Fibroblast of skin of right biceps (primary cell): Measurements from ENCODE around the gene SPDEF.
A peak's percentile ranks its signal among the peaks of the same experiment; 100 is the strongest.

ENCODE experiments used
- DNase-seq: peaks from one replicate; pipeline ENCODE4 v3.0.0-alpha.2; 2013

The SPDEF gene

DNA sequence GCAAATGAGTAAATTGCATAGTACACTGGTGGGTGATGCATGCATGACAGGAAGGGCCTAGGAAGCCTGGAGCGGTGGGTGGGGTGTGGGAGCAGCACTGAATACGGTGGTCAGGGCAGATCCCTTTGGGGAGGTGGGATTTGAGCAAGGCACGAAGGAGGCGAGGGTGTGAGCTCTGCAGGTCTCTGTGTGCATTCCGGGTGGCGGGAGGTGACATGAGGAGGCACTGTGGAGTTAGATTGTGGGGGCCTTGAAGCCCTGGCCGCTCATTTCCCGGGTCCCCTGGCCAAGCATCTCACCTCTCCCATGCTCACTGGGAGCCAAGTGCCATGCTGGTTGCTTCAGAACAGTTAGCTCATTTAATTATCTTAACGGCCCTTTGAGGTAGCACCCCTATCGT is 6.2 kb upstream of the SPDEF start:
- DNase-seq: no peak

DNA sequence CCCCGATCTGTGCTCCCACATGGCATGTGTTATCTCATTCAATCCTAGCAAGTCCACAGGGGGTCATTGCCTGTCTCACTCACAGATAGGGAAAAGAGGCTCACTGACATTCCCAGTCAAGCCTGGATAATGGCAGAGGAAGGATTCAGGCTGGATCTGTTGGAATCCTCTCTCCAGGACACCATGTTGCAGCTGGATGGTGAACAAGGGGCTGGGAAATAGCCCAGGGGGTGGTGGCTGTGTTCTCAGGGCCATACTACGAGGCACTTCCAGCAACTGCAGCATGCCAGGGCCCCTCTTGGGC is 5.0 kb upstream of the SPDEF start:
- DNase-seq: no peak

DNA sequence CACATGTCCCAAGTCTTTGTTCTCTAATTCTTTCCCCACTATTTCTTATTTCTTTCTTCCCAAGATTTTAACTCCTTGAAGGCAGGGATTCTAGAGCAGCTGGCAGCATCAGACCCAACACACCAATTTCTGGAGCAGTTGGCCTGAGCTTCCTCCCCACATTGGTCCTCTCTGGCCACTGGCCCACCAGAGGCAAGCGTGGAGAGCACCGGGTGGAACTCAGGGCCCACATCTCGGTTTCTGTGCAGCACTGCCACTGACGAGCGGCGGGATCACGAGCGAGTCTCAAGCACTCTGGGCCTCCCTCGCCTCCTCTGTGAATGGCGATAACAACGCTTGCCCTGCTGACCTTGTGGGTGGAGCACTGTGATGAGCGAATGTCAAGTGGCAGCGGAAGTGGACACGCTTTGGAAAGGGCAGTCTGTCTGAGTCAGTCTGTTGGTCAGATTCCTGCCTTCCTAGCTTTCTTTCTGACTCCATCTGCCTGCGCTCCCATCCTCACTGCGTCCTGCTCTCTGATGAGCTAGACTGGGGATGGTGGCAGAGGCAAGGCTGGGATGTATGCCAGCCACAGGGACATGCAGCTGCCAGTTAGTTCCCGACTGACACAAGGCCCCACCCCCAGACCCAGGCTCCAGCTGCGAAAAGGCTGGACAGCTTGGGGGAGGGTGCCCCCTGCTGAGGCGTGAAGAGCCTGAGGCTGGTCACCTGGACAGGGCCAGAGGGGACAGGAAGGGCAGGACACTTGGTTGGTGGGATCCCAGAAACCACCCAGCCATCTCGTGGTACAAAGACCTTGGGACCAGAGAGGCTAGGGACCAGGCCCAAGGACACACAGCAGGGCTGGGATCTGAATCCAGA is 4.5 kb upstream of the SPDEF start:
- peak; percentile 8 for DNase-seq

DNA sequence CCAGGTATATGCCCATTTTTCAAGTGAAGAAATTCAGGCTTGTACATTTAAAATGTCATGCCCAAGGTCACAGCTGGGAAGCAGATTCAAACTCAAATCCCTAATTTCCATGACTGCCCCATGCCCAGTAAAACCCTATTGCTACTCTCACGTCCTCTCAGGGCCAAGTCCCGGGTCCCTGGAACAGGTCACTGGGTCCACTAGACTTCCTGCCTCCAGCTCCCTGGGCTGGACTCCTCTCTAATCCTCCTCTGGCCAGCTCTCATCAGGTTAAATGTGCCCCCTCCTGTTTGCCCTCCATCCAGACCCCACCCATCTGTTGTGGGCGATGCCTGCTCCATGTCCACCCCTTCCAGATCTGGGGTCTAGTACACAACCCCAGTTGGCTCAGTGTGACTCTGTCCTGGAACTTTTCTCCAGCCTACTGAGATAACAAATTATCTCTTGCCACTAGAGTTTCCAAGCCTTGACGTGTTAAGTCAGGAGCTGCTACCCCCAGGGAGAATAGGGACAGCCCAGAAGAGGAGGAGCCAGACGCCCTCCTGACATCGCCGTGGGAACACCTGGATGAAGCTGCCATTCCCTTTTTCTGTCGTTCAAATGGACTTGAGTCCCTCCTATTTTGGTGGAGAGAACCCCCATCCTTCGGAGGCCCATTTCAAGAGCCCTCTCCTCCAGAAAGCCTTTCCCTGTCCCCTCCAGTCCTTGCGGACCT is 3.7 kb upstream of the SPDEF start:
- DNase-seq: no peak

DNA sequence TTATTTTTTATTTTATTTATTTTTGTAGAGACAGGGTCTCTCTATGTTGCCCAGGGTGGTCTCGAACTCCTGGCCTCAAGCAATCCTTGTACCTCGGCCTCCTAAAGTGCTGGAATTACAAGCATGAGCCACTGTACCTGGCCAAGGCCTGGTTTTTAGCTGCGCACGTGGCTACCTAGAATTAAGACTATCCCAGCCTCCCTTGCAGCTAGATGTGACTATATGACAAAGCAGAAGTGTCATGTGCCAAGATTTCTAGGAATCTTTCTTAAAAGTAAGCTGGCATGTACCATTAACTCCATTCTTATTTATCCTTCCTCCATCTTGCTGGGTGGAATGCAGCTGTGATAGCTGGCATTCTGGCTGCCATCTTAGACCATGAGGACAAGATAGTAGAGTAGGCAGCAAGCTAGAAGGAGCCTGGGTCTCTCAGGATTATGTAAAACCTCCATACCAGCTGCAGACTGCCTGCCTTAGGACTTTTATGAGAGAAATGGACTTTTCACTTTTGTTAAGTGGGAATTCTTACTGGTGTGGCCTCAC is 2.1 kb upstream of the SPDEF start:
- DNase-seq: no peak

DNA sequence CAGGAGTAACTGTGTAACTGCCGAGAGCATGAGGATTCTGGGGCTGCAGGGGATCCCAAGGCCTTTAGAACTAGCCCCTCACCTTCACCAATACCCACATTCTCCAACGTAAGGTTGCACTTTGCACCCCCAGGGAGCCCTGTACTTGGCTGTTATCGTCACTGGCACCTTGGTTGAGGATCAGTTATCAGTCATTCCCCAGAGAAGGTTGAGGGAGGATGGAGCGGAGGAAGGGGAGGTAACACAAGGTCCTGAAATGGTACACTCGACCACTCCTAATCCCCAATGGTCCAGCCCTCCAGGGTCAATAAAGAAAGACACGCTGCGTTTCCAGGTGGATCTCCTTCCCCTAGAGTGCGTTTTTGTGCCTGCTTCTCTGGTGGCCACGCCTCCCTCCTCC is 1.1 kb upstream of the SPDEF start:
- no peak for DNase-seq

DNA sequence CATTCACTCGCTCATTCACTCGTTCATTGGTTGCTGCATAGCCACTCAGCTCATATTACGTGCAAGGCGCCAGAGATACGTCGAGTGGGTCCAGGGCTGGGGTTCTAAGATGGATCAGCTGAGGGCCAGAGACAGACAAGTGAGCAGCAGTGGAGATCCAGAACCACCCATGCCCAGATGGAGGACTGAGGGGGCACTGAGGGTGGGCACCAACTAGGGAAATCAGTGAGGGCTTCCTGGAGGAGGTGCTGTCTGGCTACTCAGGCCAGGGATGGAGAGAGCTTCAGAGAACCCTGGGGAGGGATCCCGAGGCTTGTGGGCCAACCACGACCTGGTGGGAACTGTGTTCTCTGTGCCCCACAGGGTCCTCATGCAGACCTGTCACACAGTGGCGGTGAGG is 364 bp upstream of the SPDEF start:
- DNase-seq: no peak

DNA sequence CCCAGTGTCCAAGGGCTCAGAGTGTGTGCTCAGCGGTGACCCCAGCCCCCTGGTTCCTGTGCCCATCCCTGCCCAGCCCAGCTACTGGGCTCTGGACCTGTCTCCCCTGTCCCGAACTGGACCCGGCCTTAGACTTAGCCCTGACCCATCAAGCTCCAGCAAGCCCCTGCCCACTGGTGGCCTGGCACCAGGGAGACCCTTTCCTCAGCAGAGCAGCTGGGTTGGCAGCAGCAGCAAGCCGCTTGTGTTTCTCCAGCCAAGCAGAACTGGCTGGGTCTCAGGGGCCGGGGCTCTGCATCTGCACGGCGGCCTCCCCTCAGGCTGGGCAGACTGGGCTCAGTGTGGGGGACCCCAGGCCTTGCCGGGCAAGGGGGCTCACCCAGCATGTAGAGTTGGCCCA is 801 bp downstream of the SPDEF start:
- DNase-seq: no peak

DNA sequence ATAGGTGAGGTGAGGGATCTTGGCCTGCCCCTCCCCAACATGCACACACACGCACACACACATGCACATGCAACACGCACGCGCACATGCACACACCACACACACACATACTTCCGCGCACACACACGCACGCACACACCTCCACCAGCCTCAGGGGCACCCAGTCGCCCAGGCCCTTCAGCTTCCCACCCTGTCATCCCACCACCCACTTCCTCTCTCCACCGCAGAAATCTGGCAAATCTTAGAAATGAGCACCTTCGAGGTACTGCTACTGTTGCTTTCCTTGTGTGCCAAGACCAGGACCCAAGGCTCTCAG is 1.2 kb downstream of the SPDEF start:
- DNase-seq: no peak

DNA sequence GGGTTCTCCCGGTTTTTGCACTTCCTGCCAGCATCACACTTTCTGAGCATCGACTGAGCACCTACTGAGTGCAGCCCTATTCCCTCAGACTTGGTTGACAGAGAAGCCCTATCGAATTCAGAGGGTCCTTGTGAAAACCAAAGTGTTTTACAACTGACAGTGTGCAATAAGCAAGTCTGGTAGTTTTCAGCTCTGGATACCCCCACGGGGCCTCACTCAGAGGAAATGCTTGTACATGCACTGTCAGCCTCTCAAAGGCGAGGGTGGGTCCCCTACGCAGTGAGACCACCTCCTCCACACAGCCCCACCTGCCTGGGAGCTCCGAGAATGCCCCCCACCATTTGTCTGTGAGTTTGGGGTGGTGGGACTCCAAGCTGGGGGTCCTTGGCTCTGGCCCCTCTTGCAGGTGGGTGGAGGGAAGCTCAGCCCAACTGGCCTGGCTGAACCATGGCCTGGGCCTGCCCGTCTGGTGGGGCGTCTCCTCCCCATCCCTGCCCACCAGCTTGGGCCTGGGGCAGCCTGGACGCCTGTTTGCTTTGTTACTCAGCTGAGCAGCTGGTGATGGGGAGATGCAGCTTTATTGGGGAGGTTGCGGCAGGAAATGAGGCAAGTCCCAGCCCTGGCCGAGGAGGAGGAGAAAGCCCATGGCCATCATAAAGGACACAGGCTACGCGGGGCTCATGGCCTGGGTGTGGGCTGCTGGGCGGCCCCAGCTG is 1.7 kb downstream of the SPDEF start:
- DNase-seq: no peak

DNA sequence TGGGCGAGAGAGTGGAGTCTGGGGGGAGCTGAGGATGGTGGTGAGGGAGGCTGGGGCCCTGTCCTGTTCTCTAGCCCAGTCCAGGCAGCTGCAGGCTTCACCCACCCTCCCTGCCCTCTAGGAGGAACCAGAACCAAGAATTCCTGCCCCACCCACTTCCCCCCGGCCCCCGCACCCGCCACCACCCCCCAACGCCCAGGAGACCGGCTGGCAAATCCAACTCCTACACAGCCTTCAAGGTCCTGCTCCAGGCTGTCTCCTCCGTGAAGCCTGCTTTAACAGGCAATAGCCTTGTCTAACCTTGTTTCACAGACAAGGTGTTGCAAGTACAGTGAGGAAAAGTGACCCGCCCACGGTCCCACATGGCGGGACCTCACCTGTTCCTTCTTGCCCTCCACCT is 2.4 kb downstream of the SPDEF start:
- no peak for DNase-seq

DNA sequence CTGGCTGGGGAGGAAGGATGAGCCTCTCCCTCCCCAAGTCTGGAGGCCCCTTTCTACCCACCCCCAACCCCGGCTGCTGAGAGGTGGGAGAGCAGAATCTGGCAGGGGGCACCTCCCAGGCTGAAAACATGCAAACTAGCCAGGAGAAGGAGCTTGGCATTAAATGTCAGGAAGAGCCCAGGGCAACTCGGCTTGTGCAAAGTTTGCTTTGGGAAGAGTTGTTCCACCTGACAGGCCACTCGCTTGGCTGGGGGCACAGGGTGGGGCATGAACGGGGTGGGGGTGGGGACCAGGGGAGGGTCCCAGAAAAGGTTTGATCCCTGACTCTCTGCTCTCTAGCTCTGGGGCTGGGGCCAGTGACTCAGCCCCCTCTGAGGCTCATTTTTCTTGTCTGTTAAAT is 3.0 kb downstream of the SPDEF start:
- no peak for DNase-seq

DNA sequence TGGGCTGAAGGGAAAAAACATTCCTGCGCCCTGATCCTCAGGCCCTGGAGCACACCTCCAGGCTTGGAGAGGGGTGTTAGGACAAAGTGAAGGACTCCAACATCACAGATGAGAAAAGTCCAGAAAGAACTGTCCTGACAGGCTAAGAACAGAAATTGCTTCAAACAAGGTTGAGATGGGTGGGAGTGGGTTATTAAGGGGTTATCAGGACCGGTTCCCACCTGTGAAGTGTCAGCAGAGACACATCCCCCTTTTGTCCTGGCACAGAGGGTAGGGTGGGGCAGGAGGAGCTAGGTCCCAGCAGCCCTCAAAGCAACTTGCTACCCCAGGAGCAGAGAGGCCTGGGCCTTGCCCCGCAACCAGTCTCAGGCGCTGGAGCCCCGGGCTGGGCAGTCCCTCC is 3.5 kb downstream of the SPDEF start:
- no peak for DNase-seq

DNA sequence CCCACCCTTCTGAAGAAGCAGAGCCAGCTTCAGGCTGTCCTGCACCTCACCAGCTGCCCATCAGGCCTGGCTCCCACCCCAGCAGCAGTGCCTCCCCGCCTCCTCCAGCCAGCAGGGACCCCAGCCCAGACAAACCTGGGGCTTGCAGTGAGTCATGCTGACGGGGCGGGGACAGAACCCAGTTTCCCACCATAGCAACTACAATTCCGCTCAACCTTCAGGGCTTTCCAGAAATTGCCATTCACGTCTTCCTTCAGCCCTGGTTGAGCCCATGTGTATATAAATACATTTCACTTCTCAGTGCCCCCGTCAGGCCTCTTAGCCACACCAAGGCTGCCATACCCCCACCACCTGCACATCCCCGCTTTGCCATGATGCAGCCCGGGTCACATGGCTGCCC is 4.4 kb downstream of the SPDEF start:
- DNase-seq: no peak

DNA sequence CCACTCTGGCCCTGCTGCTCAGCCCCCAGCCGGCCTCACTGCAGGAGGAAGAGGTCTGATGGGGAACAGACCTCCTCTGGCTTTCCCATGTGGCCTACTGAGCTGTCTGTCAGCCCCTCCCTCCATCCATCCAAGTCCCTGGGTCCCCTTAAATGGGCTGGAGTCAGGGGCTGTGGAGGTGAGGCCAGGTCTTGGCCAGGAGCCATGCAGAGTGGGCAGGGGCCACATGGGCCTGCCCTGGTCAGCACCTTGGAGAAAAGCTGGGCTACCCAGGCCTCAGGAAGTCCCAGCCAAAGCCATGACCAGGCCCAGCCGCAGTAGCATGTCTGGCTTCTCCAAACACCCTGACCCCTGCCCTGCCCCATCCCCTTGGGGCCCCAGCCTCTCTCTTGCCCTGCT is 6.3 kb downstream of the SPDEF start:
- DNase-seq: no peak

DNA sequence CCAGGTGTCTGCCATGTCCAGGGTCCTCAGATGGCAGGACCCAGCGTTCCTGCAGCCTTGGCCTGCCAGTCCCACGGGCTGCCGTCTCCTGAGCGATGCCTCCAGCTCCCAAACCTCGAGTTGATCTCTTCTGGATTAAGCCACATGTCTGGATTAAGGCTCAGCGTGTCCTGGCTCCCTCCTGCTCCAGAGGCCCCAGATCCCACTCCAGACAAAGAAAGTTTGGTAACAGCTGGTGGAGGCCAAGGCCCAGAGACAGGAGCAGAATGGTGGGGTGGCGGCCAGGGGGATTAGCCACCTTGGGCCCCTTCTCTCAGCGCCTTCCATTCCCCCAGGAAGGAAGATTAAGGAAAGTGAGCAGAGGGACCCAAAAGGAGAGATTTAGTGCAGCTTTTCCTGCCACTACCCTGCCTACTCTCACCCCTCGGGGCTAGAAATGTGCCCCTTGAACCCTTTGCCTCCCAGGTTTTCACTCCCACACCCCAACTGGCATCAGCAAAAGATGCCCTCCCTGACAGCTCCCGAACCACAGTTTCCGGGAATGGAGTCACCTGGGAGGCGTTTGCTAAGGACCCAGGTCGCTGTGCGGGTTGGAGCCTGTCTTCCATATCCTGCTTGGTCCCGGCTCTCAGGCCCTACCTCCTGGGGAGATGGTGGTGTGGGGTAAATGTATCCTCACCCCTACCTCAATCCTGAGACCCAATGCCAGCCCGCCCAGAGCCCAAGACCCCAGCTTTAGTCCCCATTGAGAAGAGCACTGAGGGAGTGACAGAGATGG is 6.9 kb downstream of the SPDEF start:
- DNase-seq: no peak

DNA sequence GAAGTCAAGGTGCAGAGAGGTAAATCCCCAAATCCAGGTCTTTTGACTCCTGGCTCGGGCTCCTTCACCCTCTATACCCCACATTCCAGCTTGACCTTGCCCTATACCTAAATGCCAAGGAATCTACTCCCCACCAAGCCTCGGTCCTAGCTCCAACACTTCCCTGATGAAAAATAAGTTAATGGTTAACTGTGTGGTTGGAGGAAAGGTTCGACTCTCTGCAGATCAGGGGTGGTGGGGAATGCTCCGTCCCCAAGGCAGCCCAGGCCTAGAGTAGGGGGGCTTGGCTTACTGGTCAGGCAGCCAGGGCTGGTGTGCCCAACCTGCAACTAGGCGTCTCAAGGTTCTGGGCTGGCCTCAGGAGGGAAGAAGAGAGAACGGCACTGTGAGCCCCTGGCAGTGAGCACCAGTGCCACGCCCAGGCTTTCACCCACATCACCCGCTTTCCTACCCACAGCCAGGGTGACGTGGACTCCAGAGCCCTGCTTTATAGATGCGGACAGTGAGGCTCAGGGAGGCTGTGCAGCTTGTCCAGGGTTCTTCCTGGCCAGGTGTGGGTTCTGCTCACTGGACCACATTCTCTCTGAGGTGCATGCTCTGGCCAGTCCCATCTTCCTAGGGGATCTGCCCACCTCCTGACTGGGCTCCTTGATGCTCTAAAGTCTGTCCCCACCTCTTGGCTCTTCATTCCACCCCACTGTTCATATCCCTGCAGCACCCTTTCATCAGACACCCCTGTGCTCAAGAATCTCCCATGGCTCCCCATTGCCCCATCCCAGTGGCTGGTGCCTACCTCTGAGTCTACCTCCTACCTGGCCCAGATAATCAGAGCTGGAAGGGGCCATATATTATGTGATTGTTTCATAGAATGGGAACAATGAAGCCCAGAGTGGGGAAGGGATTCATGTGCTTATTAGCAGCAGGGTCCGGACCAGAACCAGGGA is 8.2 kb downstream of the SPDEF start:
- no peak for DNase-seq

DNA sequence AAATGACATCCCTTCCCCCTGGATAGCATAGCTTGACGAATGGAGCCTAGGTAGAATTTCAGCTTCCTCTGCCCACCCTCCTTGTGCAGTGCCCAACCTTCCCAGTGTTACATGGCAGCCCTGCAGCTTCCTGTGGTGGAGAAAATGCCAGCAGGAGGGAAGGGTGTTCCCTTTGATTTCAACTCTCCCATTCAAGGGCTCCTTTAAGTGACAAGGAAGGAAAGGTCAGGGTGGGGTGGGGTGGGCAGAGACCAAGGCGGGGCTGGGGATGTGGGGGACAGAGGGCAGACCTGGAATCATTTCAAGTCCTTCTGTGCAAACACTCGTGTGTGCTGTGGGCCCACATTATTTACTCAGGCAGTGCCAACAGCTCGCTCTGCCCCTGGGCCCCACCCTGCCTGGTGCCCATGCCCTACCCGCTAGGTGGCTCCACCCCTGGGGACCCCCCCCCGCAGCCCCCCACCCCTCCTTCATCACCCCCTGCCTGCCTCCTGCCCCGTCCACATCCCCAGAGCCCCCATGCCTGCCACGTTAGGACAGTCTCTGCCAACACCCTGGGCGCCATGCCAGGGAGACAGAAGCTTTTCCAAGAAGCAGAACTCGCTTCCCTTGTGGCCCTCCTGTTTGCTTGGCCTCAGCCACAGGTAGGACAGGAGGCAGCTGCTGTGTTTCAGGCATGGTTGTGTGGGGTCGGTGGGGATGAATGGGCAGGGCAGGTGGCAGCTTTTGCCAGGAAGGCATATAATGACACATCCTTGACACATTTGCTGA is 9.4 kb downstream of the SPDEF start:
- DNase-seq: no peak

DNA sequence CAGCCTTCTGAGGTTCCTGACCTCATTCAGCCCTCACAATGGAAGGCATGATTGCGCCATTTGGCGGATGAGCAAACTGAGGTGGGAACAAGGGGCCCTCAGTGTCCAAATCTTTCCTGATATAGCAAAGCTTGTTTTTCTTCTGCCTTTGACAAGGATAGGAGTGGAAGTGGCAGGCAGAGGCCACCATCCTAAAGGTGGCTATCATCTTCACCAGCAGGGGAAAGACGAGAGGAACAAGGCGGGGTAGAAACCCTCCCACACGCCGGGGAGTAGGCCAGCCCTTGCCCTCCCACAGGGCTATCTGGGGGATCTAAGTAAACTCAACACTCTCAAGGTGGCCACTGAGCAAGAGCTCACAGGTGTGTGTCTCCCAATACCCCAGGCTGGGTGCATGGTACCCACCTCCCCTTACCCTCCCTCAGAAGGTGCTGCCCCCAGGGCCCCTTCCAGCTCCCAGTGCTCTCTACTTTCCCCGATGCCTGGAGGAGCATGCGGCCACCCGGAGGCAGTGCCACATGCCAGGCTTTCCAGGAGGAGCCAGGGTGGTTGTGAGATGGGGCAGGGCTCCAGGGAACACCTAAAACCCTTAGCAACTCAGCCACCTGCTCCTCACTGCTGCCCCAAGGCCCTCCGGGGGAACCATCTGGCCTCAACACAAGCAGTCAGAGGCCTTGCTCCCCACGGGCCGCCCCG is 11.2 kb downstream of the SPDEF start:
- DNase-seq: no peak

DNA sequence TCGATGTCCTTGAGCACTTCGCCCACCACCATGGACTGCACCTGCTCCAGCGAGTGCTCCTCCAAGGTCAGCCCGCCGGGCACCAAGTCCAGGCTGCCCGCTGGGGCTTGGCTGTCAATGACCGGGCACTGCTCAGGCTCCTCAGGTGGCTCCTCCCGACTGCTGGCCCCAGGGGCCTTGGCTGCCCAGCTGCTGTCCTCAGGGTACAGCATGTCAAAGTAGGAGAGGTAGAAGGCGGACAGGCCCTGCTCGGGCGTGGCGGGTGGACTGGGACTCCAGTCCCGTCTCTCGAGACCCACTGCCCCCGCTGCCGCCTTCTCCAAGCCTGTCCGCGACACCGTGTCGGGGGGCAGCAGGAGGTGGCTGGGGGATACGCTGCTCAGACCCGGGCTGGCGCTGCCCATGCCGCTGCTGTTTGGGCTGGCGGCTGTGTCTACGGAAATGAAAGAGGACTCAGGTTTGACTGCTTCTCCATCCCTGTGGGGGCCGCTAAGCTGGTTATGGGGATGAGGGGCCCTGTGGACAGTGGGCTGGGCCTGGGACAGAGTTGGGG is 12.0 kb downstream of the SPDEF start:
- DNase-seq: no peak
